CD4-positive, alpha-beta T cell (primary cell): ENCODE measurements around the gene SAPCD1. TPM values are rescaled to one million over a fixed set of nuclear protein-coding genes. Genes with fewer than 3 reads are reported as not detected.
A peak's percentile ranks its signal among the peaks of the same experiment; 100 is the strongest.

Experiments
- ATAC-seq: fragments of 200-7000 bp; cut with Tn5 transposase; one replicate; pipeline ENCODE4 v1.10.0; 2022; ENCODE audit warnings: mild to moderate bottlenecking; ENCODE audit not compliant: poor library complexity
- CTCF ChIA-PET: fragments of 350-600 bp; sonication (Branson Sonifier 250); formaldehyde crosslinking; loops from one replicate; lab custom pipeline; 2021; ENCODE audit warnings: antibody characterized with exemption, inconsistent platforms; lab: Charles Lee
- POLR2A ChIA-PET: fragments of 350-600 bp; sonication (Branson Sonifier 250); formaldehyde crosslinking; loops from one replicate; lab custom pipeline; 2021; ENCODE audit warnings: antibody characterized with exemption, inconsistent platforms; lab: Charles Lee
- DNase-seq, 14 experiments: peaks; one replicate each; pipeline ENCODE4 v3.0.0-alpha.2; 2013 to 2020; ENCODE audit warnings: mixed read lengths in 2 of 14
- H3K27ac ChIP-seq, 2 donors: one replicate each; pipeline versions ENCODE4 v1.5.1 to v1.7.0; 2013; ENCODE audit warnings: low read length in 2 of 2, low read depth in 1 of 2, mild to moderate bottlenecking in 1 of 2
- H3K27me3 ChIP-seq, 2 experiments: 1 replicate in 1 of 2; 2 replicates in 1 of 2; pipeline versions ENCODE4 v1.6.1 to v1.7.0; 2013; ENCODE audit warnings: low read length in 2 of 2, control low read depth in 1 of 2, mild to moderate bottlenecking in 1 of 2, moderate library complexity in 1 of 2; ENCODE audit not compliant: insufficient read depth in 2 of 2, control insufficient read depth in 1 of 2
- H3K36me3 ChIP-seq: one replicate; pipeline ENCODE4 v1.6.1; 2013; ENCODE audit warnings: low read length, control low read depth; ENCODE audit not compliant: insufficient read depth
- H3K4me1 ChIP-seq: one replicate; pipeline ENCODE4 v1.6.1; 2013; ENCODE audit warnings: low read length, control low read depth; ENCODE audit not compliant: insufficient read depth
- H3K4me3 ChIP-seq: one replicate; pipeline ENCODE4 v1.5.1; 2013; ENCODE audit warnings: mild to moderate bottlenecking, low read length, moderate library complexity
- H3K9me3 ChIP-seq, 2 experiments: 1 replicate in 1 of 2; 2 replicates in 1 of 2; pipeline versions ENCODE4 v1.6.1 to v1.7.0; 2013; ENCODE audit warnings: low read length in 2 of 2, mild to moderate bottlenecking in 2 of 2, control low read depth in 1 of 2, moderate library complexity in 1 of 2; ENCODE audit not compliant: control insufficient read depth in 1 of 2, insufficient read depth in 1 of 2
- H3K27ac Mint-ChIP-seq: one replicate; pipeline ENCODE4 v1.8.0; 2020; ENCODE audit warnings: mixed read lengths
- H3K27me3 Mint-ChIP-seq: one replicate; pipeline ENCODE4 v1.8.0; 2021; ENCODE audit warnings: mixed read lengths
- H3K36me3 Mint-ChIP-seq: one replicate; pipeline ENCODE4 v1.8.0; 2021; ENCODE audit warnings: low read depth, mixed read lengths
- H3K4me1 Mint-ChIP-seq: one replicate; pipeline ENCODE4 v1.8.0; 2021; ENCODE audit warnings: low read depth, mixed read lengths
- H3K4me3 Mint-ChIP-seq: one replicate; pipeline ENCODE4 v1.8.0; 2020; ENCODE audit warnings: mild to moderate bottlenecking, mixed read lengths
- H3K9me3 Mint-ChIP-seq: one replicate; pipeline ENCODE4 v1.8.0; 2020; ENCODE audit warnings: mixed read lengths
- CTCF ChIP-seq: fragments of 200-600 bp; IDR thresholded peaks from one replicate; pipeline ENCODE4 v1.8.0; 2022; ENCODE audit warnings: antibody characterized with exemption, mild to moderate bottlenecking
- intact Hi-C, 2 experiments: fragments of 100-400 bp; cut with DNase I in 1 of 2; cut with micrococcal nuclease in 1 of 2; formaldehyde crosslinking; loops; one replicate each; pipeline versions ENCODE4 v1.15.1 to v1.9.0; 2023 to 2025; cut with DNase I, micrococcal nuclease
- total RNA-seq, 174 experiments: library from RNA in 2 of 174; stranded (reverse) in 2 of 174; gene quantifications; one replicate each; pipeline ENCODE4 v1.2.3 and lab custom pipeline; 2021 to 2026

The SAPCD1 gene
- total RNA-seq, 2 experiments from 2014 or later = 2.7 to 2.8 TPM

GRCh38 chr6:31811645-31812044, 49.2 kb downstream of the SAPCD1 start:
- Mint-ChIP-seq H3K27me3 (no peaks in the 10 kb centered on the region), H3K4me1 (peaks cover 41% of the 10 kb centered on the region), H3K36me3 (peaks cover 22% of the 10 kb centered on the region), H3K4me3 (peak overlapping the region; percentile 25), H3K27ac (peak overlapping the region; percentile 83), H3K9me3 (no peaks in the 10 kb centered on the region)
- Histone ChIP-seq H3K4me3 (no peak overlapping the region), H3K27me3 (no peaks in the 10 kb centered on the region), H3K4me1 (peaks cover 32% of the 10 kb centered on the region), H3K36me3 (peaks cover 18% of the 10 kb centered on the region), H3K9me3 (no peaks in the 10 kb centered on the region), H3K27ac (no peak overlapping the region)
- no peak for ATAC-seq
- ChIA-PET CTCF (interaction anchor here (3.8 kb wide), 1 partner anchor 16 kb away, joined by 19 read pairs; the partner anchor contains the start of gene VARS1), POLR2A (interaction anchor here (1.7 kb wide), 1 partner anchor 160 kb away, joined by 3 read pairs; the partner anchor contains the start of gene BAG6)
- TF ChIP-seq CTCF = no peak
- intact Hi-C loops = no loop called here
- no peak for DNase-seq

GRCh38 chr6:31813465-31813849, 51.0 kb downstream of the SAPCD1 start:
- H3K4me1 ChIP-seq = peaks cover 32% of the 10 kb centered on the region
- intact Hi-C loops = no loop called here
- H3K9me3 Mint-ChIP-seq = no peaks in the 10 kb centered on the region

More at GRCh38 chr6:31813465-31813849, 51.0 kb downstream of the SAPCD1 start:
- H3K9me3 ChIP-seq = no peaks in the 10 kb centered on the region
- no peak for ATAC-seq
- peaks cover 28% of the 10 kb centered on the region for H3K36me3 Mint-ChIP-seq
- ChIA-PET POLR2A (interaction anchor here (0.6 to 3.6 kb wide), 7 partner anchors 13 to 161 kb away, joined by 3 to 28 read pairs (median 12); partner anchors contain the start of genes BAG6, CLIC1, HSPA1B and MSH5), CTCF (interaction anchor here (1.2 to 3.8 kb wide), 3 partner anchors 17 to 22 kb away, joined by 3 to 19 read pairs (median 4); partner anchors contain the start of gene VARS1)
- no peaks in the 10 kb centered on the region for H3K27me3 Mint-ChIP-seq
- H3K36me3 ChIP-seq = peaks cover 18% of the 10 kb centered on the region
- peaks cover 47% of the 10 kb centered on the region for H3K4me1 Mint-ChIP-seq
- peak overlapping the region in 1 of 2 donors; percentile 12 for H3K27ac ChIP-seq
- H3K4me3 Mint-ChIP-seq = peak overlapping the region; percentile 90
- H3K4me3 ChIP-seq = no peak overlapping the region
- no peaks in the 10 kb centered on the region for H3K27me3 ChIP-seq
- H3K27ac Mint-ChIP-seq = peak overlapping the region; percentile 83
- TF ChIP-seq CTCF = no peak
- no peak for DNase-seq

Other genes with a start within 250 kb of the SAPCD1 start
- not detected for gene MCCD1, start 233.7 kb upstream of the SAPCD1 start, total RNA-seq
- gene DDX39B, start 220.7 kb upstream of the SAPCD1 start, total RNA-seq = 100 to 1,000 TPM; 483 to 498 TPM
- 1 to 10 TPM; 2.6 to 3.3 TPM for gene ATP6V1G2, start 216.0 kb upstream of the SAPCD1 start, total RNA-seq
- 1 to 10 TPM; 7.6 to 9.3 TPM for gene NFKBIL1, start 215.0 kb upstream of the SAPCD1 start, total RNA-seq
- 10 to 100 TPM; 15.4 to 16.7 TPM for gene LTA, start 190.4 kb upstream of the SAPCD1 start, total RNA-seq
- 10 to 100 TPM; 33.1 to 34.2 TPM for gene TNF, start 187.1 kb upstream of the SAPCD1 start, total RNA-seq
- gene LTB, start 180.2 kb upstream of the SAPCD1 start, total RNA-seq = 100 to 1,000 TPM; 239 to 244 TPM
- gene LST1, start 176.4 kb upstream of the SAPCD1 start, total RNA-seq = 10 to 100 TPM in 1 of 2 experiments, 1 to 10 TPM in 1; 8.9 to 10.3 TPM
- 1 to 10 TPM; 2.3 to 2.6 TPM for gene NCR3, start 169.7 kb upstream of the SAPCD1 start, total RNA-seq
- gene AIF1, start 147.4 kb upstream of the SAPCD1 start, total RNA-seq = 10 to 100 TPM; 31.8 to 35.5 TPM
- 100 to 1,000 TPM; 206 to 215 TPM for gene PRRC2A, start 141.9 kb upstream of the SAPCD1 start, total RNA-seq
- gene BAG6, start 110.0 kb upstream of the SAPCD1 start, total RNA-seq = 100 to 1,000 TPM; 211 TPM
- gene APOM, start 106.8 kb upstream of the SAPCD1 start, total RNA-seq = 1 to 10 TPM; 4.2 to 4.6 TPM
- 10 to 100 TPM in 1 of 2 experiments, 1 to 10 TPM in 1; 9.6 to 10.5 TPM for gene C6orf47, start 101.9 kb upstream of the SAPCD1 start, total RNA-seq
- gene GPANK1, start 97.7 kb upstream of the SAPCD1 start, total RNA-seq = 10 to 100 TPM in 1 of 2 experiments, 1 to 10 TPM in 1; 9.8 to 11.0 TPM
- gene CSNK2B, start 96.6 kb upstream of the SAPCD1 start, total RNA-seq = 10 to 100 TPM; 88.0 to 92.6 TPM
- gene LY6G5B, start 92.7 kb upstream of the SAPCD1 start, total RNA-seq = 10 to 100 TPM; 27.0 to 28.0 TPM
- under 1 TPM; 0.49 to 0.67 TPM for gene LY6G5C, start 81.6 kb upstream of the SAPCD1 start, total RNA-seq
- 10 to 100 TPM; 52.3 to 59.3 TPM for gene ABHD16A, start 59.3 kb upstream of the SAPCD1 start, total RNA-seq
- gene LY6G6F, start 55.8 kb upstream of the SAPCD1 start, total RNA-seq = not detected
- gene LY6G6D, start 47.3 kb upstream of the SAPCD1 start, total RNA-seq = not detected
- not detected for gene LY6G6C, start 40.9 kb upstream of the SAPCD1 start, total RNA-seq
- gene MPIG6B, start 39.3 kb upstream of the SAPCD1 start, total RNA-seq = under 1 TPM; 0.11 to 0.17 TPM
- 1 to 10 TPM; 3.0 to 3.3 TPM for gene DDAH2, start 33.4 kb upstream of the SAPCD1 start, total RNA-seq
- 10 to 100 TPM; 61.2 to 61.5 TPM for gene CLIC1, start 26.1 kb upstream of the SAPCD1 start, total RNA-seq
- gene MSH5, start 22.7 kb upstream of the SAPCD1 start, total RNA-seq = 10 to 100 TPM; 13.6 to 13.7 TPM
- 1 to 10 TPM; 1.7 TPM for gene VWA7, start 14.7 kb downstream of the SAPCD1 start, total RNA-seq
- 10 to 100 TPM; 43.9 to 44.2 TPM for gene VARS1, start 33.1 kb downstream of the SAPCD1 start, total RNA-seq
- gene LSM2, start 44.3 kb downstream of the SAPCD1 start, total RNA-seq = 10 to 100 TPM; 12.6 to 13.7 TPM
- gene HSPA1L, start 52.6 kb downstream of the SAPCD1 start, total RNA-seq = 1 to 10 TPM; 1.7 to 1.8 TPM
- 1 to 10 TPM; 8.1 to 9.8 TPM for gene HSPA1A, start 52.9 kb downstream of the SAPCD1 start, total RNA-seq
- gene HSPA1B, start 65.1 kb downstream of the SAPCD1 start, total RNA-seq = 1 to 10 TPM; 8.3 to 9.8 TPM
- gene NEU1, start 100.2 kb downstream of the SAPCD1 start, total RNA-seq = 10 to 100 TPM; 19.7 to 21.1 TPM
- gene SLC44A4, start 116.3 kb downstream of the SAPCD1 start, total RNA-seq = under 1 TPM in 1 of 2 experiments, not detected in 1; 0.20 TPM
- gene EHMT2, start 135.0 kb downstream of the SAPCD1 start, total RNA-seq = 10 to 100 TPM; 36.3 to 36.6 TPM
- gene ZBTB12, start 139.4 kb downstream of the SAPCD1 start, total RNA-seq = under 1 TPM; 0.28 to 0.33 TPM
- 1 to 10 TPM; 1.4 to 2.3 TPM for gene C2, start 165.1 kb downstream of the SAPCD1 start, total RNA-seq
- 1 to 10 TPM; 1.5 to 2.2 TPM for gene CFB, start 183.4 kb downstream of the SAPCD1 start, total RNA-seq
- 10 to 100 TPM; 53.8 to 58.2 TPM for gene NELFE, start 196.3 kb downstream of the SAPCD1 start, total RNA-seq
- gene SKIC2, start 196.5 kb downstream of the SAPCD1 start, total RNA-seq = 100 to 1,000 TPM; 133 to 141 TPM
- gene DXO, start 209.5 kb downstream of the SAPCD1 start, total RNA-seq = 10 to 100 TPM; 30.0 to 31.1 TPM
- 1 to 10 TPM; 4.2 TPM for gene C4A, start 219.4 kb downstream of the SAPCD1 start, total RNA-seq